HG02840 (cell line): ENCODE data around the gene MYO1H.
"Not testable (repeated sequence)": the region's sequence is repeated elsewhere in the genome, so short reads cannot be mapped to it uniquely, and the experiment has no call there.

ENCODE experiments used
- ATAC-seq: cut with Tn5 transposase; IDR thresholded peaks from one replicate; pipeline ENCODE4 v1.9.1; 2021; ENCODE audit warnings: mild to moderate bottlenecking, moderate library complexity, moderate number of reproducible peaks; ENCODE audit not compliant: unreplicated experiment, low FRiP score

MYO1H gene

DNA sequence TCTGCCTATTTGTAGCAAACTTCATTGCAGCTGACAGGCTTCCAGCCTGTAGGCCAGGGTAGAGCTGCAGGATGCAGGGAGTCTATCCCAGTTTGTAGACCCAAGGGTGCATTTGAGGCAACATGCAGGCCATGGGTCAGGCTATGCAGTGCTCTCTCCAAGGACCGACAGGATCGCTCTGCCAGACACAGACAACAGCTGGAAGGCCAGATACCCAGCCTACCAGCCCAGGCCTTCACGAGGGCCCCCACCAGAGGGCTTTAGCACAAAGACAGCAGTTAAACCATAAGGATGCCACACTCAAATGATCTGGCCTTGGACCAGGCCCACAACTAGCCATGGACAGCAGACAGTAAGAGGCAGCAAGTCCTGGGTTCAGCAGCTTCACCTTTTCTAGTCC is 119.1 kb downstream of the MYO1H start:
- ATAC-seq = no peak

DNA sequence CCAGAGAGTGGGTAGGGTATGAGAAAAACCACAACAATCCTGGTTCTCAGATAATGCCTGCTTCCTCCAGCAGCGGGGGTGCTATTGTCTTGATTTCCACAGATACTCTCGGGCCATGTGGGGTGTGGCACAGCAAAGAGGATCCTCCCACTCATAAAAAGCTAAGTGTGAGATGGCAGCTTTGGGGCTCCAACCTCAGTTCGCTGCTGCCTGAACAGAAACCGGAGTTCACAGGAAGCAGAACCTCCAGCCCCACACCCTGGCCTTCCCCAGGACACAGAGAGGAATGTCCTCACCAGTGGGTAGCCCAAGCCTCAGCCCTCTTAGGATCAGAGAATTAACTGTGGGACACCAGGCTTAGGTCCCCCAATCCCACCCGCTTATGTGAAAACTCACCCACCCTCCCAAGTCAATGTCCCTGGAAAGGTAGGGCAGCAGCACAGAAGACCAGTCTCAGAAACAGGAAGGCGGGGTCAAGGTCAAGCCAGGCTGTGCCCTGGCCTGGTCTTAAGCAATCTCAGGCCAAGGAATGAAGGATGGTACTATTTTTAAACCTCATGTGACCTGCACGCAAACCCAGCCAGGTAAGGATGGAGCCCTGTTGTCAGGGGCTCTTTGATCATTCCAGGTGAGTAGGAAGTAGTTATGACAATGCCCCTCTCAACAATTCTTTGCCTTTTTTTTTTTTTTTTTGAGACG is 120.4 kb downstream of the MYO1H start:
- no peak for ATAC-seq

DNA sequence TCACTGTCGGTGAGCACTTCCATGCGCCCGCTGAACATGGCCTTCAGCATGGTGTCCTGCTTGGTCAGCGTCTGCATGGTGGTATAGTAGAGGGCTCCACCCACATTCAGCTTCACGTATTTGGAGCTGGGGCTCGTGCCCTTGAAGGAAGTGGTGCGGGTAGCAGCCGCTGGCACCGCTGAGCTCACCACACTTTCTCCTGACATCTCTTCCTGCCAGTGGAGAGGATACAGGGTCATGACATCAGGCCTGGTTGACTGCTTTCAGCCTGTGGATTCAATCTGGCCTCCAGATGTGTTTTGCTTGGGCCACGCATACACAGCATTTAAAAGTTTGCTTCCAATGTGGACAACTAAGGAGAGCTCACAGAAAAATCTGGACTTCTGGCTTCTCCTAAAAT is 121.8 kb downstream of the MYO1H start:
- no peak for ATAC-seq

GRCh38 chr12:109473006-109473405 is 125.3 kb downstream of the MYO1H start:
- ATAC-seq = no peak

DNA sequence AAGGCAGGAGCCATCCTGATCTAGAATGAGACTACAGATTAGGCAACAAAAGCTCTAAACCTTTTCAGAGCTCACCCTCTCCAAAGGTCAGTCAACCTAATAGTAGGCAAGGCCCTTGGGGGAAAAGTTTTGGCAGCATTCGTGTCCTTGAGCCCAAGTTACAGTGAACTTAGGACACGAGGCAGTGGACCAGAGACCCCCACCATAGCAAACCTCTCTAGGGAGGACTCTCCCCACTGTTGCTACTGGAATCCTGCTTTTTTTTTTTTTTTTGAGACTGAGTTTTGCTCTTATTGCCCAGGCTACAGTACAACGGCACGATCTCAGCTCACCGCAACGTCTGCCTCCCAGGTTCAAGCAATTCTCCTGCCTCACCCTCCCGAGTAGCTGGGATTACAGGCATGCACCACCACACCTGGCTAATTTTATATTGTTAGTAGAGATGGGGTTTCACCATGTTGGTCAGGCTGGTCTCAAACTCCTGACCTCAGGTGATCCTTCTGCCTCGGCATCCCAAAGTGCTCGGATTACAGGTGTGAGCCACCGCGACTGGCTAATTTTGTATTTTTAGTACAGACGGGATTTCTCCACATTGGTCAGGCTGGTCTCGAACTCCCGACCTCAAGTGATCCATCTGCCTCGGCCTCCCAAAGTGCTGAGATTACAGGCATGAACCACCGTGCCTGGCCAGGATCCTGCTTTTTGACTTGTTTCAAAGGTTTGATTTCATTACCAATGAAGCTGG is 126.0 kb downstream of the MYO1H start:
- not testable (repeated sequence) for ATAC-seq

GRCh38 chr12:109475121-109475520 is 127.4 kb downstream of the MYO1H start:
- no peak for ATAC-seq

DNA sequence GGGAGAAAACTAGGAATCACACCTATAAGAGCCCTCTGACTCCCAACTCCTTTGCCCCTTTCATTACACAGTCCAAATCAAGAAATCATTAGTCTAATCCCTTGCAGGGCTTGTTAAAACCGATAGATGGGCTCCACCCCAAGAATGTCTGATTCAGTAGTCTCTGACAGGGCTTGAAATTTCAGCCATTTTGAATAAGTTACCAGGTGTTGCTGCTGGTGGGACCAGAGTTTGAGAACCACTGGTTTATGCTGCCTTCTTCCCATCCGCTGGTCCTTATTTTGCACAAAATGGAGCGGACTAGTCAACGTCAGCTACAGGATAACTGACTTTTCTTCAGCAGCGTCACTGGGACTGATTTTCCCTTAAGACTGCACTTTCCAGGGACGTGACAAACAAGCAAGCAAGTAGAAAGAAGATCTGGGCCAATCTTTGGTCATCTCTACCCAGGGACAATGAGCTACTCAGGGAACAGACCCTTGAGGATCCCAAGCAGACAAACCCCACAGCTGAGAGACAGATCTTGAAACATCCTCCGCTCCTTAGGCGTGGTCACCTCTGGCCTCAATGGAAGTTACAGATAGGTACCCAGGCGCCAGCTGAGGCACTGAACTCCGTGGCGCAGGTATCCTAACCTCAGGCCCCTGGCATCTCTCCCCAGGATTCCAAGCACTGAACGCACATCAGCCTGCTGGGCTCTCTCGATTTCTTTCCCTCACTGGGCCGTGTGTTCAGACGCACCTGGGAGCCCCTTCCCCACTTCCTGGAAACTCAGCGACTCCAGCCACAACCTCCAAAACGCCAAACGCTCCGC is 128.5 kb downstream of the MYO1H start:
- no peak for ATAC-seq

DNA sequence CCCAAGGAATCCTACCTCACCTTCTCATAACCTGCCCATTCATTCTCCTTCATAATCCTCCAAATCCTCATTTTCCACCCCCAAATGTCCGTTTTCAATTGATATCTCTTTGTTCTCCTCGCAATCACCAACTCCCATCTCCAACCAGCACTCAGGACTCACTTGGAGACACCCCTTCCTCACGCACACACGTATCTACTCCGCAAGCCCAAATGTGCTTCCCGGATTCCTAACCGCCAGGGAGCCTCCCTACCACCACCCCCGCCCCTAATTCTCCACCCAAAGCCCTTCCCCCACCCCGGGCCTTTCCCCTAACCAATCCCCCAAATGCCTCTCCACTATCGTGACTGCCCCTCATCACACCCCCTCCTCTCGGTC is 129.1 kb downstream of the MYO1H start:
- no peak for ATAC-seq

GRCh38 chr12:109477185-109477962 is 129.7 kb downstream of the MYO1H start, which contains the start of the genes KCTD10 and UBE3B:
Gene KCTD10, minus strand, starts transcription at chr12:109477300. Its CDS starts 38 bp downstream, at chr12:109477262.
Gene UBE3B, plus strand, starts transcription at chr12:109477634. Its CDS starts 5,918 bp downstream, at chr12:109483552.
- peak; percentile 87 for ATAC-seq

DNA sequence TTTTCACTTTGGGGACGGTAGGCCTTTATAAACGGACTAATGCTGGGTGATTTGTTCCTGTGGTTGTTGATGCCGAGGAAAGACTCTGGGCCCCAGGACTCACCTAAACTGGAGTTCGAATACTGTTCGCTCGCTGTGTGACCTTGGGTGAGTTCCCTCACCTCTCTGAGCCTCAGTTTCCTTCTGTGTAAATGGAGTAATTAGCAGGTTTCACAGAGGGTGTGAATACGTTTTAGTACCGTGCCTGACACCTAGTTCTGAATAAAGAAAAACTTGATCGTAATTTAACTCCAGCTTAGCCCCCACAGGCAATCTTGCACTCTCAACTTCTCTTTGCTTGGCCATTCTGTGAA is 130.2 kb downstream of the MYO1H start:
- no peak for ATAC-seq

- ATAC-seq = no peak
Measured at GRCh38 chr12:109479761-109480160, 132.1 kb downstream of the MYO1H start.

- ATAC-seq = no peak
Measured at GRCh38 chr12:109480356-109480755, 132.7 kb downstream of the MYO1H start.

GRCh38 chr12:109481863-109482262 is 134.2 kb downstream of the MYO1H start:
- ATAC-seq = no peak

DNA sequence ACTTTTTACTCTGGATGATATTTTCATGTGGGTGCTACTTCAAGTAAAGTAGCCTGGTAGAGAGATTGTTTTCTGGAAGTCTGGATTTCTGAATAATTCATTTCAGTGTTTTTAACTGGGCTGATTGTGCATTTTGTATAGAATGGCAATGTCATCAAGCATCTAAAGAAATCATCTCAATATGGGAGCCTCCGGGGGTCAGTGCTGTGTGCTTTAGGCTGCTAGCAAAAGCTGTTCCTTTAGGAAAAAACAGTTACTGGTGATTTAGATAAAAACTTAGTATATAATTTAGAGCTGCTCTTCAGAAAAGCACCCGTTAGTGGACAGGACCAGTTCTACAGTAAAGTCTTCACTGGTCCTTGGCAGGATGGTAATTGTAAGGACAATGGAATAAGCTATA is 134.8 kb downstream of the MYO1H start:
- ATAC-seq = no peak

- ATAC-seq = no peak
Measured at GRCh38 chr12:109482894-109483293, 135.2 kb downstream of the MYO1H start.

DNA sequence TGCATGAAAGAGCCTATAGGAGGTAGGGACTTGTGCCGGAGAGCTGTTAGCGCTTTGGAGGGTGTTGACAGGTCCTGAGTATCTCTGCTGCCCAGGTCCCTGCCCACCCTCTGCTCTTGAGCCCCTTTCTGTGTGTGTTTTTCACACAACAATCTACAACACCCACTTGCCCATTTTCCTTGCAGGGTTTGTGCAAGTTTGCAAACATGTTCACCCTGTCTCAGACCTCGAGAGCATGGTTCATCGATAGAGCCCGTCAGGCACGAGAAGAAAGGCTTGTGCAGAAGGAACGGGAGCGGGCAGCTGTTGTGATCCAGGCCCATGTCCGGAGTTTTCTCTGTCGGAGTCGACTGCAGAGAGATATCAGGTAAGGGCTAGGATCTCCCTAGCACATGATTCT is 135.6 kb downstream of the MYO1H start:
- ATAC-seq = no peak

DNA sequence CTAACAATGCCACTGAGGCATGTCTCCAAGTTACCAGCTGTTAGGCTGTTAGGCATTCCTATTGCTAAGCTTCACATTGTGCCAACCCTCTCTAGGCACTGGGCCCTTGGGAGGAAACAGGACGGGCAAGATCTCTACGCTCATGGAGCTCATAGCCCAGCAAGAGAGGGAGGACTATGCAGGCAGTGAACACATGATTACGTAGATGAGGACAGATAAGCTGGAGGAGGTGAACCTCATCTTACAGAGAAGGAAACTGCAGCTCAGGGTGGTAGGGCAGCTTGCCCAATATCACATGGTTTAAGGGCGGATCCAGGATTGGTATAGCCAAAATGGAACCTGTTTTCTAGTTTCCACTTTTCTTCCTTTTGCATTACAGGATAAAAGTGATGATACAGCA is 137.5 kb downstream of the MYO1H start:
- ATAC-seq = no peak

- no peak for ATAC-seq
Measured at GRCh38 chr12:109487181-109488050, 139.7 kb downstream of the MYO1H start.

- no peak for ATAC-seq
Measured at GRCh38 chr12:109488051-109488665, 140.5 kb downstream of the MYO1H start.
